SH-SY5Y (cell line): ENCODE measurements around the gene FCER2.

Experiments used
- GATA2 ChIP-seq: IDR thresholded peaks from 2 replicates; pipeline ENCODE4 v1.6.1; 2011; ENCODE audit warnings: mild to moderate bottlenecking, low read depth, low read length
- GATA3 ChIP-seq: IDR thresholded peaks from 2 replicates; pipeline ENCODE4 v1.6.1; 2011; ENCODE audit warnings: low read depth, mild to moderate bottlenecking, low read length, moderate library complexity

GRCh38 chr19:7739211-7739755 is 37.4 kb upstream of the FCER2 start:
- no peak for TF ChIP-seq GATA2
- no peak for TF ChIP-seq GATA3
